Measurements from ENCODE around the gene NMT2.

The NMT2 gene

DNA sequence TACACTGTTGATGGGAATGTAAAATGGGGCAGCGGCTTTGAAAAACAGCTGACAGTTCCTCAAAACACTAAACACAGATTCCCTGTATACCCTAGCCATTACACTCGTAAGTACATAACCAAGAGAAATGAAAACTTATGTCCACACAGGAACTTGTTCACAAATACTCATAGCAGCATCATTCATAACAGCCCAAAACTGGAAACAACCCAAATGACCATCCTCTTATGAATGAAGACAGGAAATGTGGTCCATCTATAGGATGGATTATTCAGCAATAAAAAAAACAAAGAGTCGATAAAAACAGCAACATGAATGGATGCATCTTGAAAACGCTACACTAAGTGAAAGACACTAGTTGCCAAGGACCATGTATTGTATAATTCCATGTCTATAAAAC lies 23.7 kb downstream of the NMT2 start:
- no peak for DNase-seq (ENCODE audit: low read depth in 4 of 4, low spot score in 1 of 4)

- peak in 1 of 4 experiments; percentile 31 for DNase-seq (ENCODE audit: low read depth in 4 of 4, low spot score in 1 of 4)
Measured at GRCh38 chr10:15141136-15142054, 27.1 kb downstream of the NMT2 start.

- no peak for DNase-seq (ENCODE audit: low read depth in 4 of 4, low spot score in 1 of 4)
Measured at GRCh38 chr10:15140698-15141097, 27.8 kb downstream of the NMT2 start.

DNA sequence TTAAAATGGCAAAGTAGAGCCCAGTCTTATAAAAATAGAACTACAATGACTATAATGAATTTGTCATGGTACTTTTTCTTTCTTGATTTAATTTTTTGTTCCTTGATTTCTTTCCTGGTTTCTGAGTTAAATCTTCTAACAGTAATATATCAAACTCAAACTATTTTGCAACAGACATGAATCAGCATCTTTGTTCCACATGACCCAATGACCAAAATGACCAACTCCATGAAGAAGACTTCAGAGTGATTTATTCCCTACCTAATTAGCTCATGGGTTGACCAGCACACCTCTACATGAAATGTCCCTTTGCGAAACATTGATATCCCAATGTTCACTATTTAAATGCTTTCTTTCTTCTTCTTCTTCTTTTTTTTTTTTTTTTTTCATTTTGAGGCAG lies 30.9 kb downstream of the NMT2 start:
- DNase-seq (ENCODE audit: low read depth in 4 of 4, low spot score in 1 of 4), result no peak

DNA sequence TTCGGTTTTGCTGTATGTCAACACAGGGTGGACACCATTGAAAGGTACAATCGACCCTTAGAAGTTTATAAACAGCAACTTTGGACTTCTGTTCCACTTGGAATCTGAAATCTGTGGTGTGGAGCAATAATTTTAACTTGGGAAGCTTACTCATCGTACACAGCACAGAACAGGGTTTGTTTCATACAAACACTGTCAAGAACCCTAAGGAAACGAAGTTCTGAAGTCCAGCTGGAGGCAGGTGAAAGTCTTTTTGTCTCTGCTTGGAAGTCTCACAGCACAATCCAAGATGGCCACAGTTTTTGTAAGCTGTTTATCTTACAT lies 31.5 kb downstream of the NMT2 start:
- DNase-seq (ENCODE audit: low read depth in 4 of 4, low spot score in 1 of 4), result no peak

DNA sequence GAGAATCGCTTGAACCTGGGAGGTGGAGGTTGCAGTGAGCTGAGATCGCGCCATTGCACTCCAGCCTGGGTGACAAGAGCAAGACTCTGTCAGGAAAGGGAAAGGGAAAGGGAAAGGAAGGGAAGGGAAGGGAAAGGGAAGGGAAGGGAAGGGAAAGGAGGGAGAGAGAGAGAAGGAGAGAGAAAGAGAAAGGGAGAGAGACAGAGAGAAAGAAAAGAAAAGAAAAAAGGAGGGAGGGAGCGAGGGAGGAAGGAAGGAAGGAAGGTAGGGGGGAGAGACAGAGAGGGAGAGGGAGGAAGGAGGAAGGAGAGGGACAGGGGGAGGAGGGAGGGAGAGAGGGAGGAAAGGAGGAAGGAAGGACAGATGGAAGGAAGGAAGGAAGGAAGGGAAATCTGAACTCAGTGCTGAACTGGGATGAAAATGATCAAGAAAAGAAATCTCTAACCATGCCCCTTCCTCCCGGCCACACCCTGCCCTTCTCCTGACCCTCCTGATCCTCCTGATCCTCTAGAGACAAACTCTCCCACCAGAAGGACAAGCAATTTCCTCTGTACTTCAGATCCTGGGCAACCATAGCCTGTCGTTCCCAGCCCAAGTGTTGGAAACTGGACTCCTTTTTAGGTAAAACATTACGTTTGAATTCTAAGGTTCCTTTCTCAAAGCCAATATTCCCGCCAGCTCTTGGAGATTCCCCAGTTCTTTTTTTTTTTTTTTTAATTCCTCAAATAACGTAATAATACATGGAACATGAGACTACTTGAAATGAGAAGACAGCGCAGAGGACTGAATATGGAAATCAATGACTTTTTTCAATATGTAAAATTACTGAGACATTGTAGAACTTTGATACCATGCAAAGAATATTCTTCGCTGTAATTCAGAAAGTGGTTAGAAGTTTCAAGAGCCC lies 32.1 kb downstream of the NMT2 start:
- DNase-seq (ENCODE audit: low read depth in 4 of 4, low spot score in 1 of 4), result no peak

DNA sequence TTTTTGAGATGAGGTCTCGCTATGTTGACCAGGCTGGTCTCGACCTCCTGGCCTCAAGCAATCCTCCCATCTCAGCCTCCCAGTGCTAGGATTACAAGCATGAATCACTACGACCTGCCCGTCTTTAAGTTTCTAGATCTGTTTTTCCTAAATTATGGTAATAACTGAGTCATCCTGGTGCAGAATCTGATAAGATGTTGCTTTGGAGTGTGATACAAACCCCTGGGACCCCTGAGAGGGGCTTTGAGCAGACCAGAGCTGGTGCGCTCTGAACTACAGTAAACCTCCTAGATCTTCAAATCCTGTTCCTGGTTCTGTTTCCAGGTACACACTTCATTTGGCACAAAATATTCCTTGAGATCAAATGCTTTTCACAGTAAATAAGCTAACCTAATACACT lies 37.2 kb downstream of the NMT2 start:
- no peak for DNase-seq (ENCODE audit: low read depth in 4 of 4, low spot score in 1 of 4)

DNA sequence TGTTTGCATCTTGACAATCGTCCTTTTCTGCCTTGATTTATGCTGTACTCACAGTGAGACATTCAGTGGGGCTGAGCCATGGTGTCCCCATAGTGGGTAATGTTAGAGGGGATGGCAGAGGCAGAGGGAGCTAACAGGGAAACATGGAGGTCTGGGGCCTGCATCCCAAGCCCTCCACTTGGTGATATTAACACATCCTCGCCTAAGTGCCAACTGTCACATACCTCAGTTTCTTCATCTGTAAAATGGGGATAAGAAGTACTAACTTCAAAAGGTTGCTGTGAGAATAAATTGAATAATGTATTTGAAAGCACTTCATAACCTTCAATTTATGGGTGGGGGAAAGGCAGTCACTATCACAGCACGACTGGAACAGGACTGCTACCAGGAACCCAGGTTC lies 43.6 kb downstream of the NMT2 start:
- no peak for DNase-seq (ENCODE audit: low read depth in 4 of 4, low spot score in 1 of 4)

GRCh38 chr10:15124190-15124589 lies 44.3 kb downstream of the NMT2 start:
- no peak for DNase-seq (ENCODE audit: low read depth in 4 of 4, low spot score in 1 of 4)

DNA sequence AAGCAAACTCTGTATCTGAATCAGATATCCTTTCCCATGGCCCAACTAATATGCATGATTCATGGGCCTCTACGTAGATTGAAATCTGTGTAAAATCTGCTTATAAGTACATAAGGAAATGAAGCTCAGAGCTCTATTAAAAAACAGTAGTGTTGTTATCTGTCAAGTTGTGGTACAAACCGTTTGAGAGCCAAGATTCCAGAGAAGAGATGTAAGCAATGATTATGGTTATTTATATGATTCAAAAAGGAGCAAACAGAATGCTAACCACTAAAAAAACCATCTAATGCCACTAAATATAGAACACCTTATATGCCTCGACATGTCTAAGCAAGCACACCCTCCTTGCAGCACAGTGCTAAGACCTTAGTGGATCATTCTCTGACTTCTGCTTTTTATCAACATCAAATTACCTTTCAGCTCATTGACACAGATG lies 44.7 kb downstream of the NMT2 start:
- no peak for DNase-seq (ENCODE audit: low read depth in 4 of 4, low spot score in 1 of 4)

DNA sequence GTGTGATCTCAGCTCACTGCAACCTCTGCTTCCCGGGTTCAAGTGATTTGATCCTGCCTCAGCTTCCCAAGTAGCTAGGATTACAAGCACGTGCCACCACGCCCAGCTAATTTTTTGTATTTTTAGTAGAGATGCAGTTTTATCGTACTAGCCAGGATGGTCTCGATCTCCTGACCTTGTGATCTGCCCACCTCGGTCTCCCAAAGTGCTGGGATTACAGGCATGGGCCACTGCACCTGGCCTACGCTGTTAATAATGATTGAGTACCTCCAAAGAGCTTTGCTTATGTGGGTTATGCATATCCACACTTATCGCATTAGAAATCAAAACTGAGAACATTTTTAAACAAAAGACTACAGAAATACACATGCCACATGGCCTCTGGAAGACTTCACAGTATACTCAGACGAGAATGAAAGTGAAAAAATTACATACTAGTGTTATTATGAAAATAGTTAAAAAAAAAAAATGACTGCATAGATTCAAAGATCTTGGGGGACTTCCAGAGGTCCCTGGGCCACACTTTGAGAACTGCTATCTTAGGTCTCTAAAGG lies 45.9 kb downstream of the NMT2 start:
- DNase-seq (ENCODE audit: low read depth in 4 of 4, low spot score in 1 of 4), result no peak

DNA sequence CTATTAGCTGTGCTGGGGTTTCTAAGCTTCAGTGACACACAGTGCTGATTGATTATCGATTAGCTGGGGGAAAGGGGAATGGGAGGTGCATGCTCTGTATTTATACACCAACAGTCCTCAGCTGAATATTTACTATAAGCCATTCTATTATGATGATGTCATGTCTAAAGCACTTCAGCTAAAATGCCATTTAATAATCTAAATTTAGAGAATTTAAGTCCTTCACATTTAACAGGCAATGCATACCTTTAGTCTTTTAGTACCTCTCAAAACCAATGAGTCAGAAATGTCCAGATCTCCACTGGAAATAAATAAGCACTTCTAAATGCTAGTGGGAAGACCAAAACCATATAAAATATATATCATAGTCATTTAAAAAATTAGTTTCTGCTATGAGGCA lies 46.8 kb downstream of the NMT2 start:
- DNase-seq (ENCODE audit: low read depth in 4 of 4, low spot score in 1 of 4), result no peak

DNA sequence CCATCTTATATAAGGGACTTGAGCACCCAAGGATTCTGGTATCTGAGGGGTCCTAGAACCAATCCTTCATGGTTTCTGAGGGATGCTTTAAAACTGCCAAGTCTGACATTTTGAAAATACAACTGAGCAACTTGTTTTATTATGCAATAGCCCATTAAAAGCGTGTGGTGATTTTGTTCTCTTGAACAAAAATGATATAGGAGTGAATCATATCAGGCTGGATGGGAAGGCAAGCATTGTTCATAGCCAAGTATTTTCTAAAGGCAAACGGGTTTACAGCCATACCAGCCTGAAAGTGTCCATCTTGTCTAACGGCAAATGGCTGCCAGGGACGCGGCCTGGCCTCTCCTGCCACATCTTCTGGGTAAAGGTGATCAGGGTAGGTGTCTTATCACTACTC lies 48.0 kb downstream of the NMT2 start:
- DNase-seq (ENCODE audit: low read depth in 4 of 4, low spot score in 1 of 4), result no peak

- no peak for DNase-seq (ENCODE audit: low read depth in 4 of 4, low spot score in 1 of 4)
Measured at GRCh38 chr10:15118615-15119014, 49.9 kb downstream of the NMT2 start.

DNA sequence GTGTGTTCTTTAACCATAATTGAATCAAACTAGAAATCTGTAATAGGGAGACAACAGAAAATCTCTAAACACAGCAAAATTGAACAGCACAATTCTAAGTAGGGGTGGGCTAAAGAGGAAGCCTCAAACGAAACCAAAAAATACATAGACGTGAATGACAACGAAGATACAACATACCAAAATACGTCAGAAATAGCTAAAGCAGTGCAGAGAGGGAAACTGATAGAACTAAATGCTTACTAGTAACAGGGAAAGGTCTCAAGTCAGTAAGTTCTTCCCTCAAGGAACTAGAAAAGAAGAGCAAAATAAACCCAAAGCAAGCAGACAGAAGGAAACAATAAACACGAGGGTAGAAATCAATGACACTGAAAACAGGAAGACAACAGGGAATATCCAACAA lies 52.3 kb downstream of the NMT2 start:
- DNase-seq (ENCODE audit: low read depth in 4 of 4, low spot score in 1 of 4), result no peak

DNA sequence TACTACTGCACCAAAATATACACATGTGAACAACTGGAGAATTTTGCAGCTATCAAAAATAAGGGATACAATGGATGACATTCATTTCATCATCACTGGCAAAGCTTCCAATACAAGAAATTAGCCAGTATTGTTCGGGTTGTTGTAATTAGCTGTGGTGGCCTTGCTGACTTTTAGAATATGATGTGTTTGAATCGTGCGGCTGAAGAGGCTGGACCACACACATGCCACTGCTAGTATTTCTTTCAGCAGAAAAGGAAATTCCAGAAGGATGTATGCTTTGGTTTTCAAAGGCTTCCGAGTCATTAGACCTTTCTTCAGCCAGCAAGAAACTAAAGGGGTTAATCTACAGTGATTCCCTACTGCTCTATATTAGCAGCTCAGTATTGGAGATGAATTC lies 54.7 kb downstream of the NMT2 start:
- no peak for DNase-seq (ENCODE audit: low read depth in 4 of 4, low spot score in 1 of 4)

GRCh38 chr10:15112657-15113056 lies 55.8 kb downstream of the NMT2 start:
- no peak for DNase-seq (ENCODE audit: low read depth in 4 of 4, low spot score in 1 of 4)

GRCh38 chr10:15106352-15107013 lies 62.0 kb downstream of the NMT2 start:
- DNase-seq (ENCODE audit: low read depth in 4 of 4, low spot score in 1 of 4), result peak; percentile 28 to 55 (median 53)

DNA sequence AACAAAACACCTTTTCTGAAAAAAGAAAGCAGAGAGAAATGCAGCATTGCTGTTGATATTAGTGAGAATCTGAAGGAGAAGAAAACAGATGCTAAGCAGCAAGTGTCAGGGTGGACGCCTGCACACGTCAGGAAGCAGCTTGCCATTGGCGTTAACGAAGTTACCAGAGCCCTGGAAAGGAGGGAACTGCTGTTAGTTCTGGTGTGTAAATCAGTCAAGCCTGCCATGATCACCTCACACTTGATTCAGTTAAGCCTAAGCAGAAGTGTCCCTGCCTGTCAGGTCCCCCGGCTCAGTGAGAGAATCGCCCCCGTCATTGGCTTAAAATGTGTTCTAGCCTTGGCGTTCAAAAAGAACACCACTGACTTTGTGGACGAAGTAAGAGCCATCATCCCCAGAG lies 65.0 kb downstream of the NMT2 start:
- DNase-seq (ENCODE audit: low read depth in 4 of 4, low spot score in 1 of 4), result no peak

- no peak for DNase-seq (ENCODE audit: low read depth in 4 of 4, low spot score in 1 of 4)
Measured at GRCh38 chr10:15099886-15100285, 68.6 kb downstream of the NMT2 start.

All from stimulated activated CD4-positive, alpha-beta T cell treated with anti-CD3 and anti-CD28 coated beads, Interleukin-1b, Interleukin-23, amount 100 ng/mL, for 24 hours (primary cell).